ENCODE results near the gene HNRNPA3. TPM values are rescaled to one million over a fixed set of nuclear protein-coding genes. Genes with fewer than 3 reads are reported as not detected.

HNRNPA3 gene
- total and polyA plus RNA-seq, 2 experiments from 2014 or later: 151 to 290 TPM

- no peak overlapping the region for H3K4me3 ChIP-seq
- H3K9me2 ChIP-seq (ENCODE audit: insufficient read depth): no peaks in the 10 kb centered on the region
- peaks cover 27% of the 10 kb centered on the region for H3K4me1 ChIP-seq (ENCODE audit: insufficient read depth)
- Mint-ChIP-seq H3K27me3 (ENCODE audit: insufficient read depth, low read depth, poor library complexity) (peaks cover 7% of the 10 kb centered on the region), H3K27ac (no peak overlapping the region), H3K9me3 (no peaks in the 10 kb centered on the region), H3K36me3 (ENCODE audit: low read depth) (no peaks in the 10 kb centered on the region), H3K4me3 (no peak overlapping the region), H3K4me1 (peaks cover 39% of the 10 kb centered on the region)
- TF ChIP-seq STAT1 (IDR thresholded peaks at IDR 0.05; ENCODE audit: unreplicated experiment) (no peak), ZNF462 (CRISPR knock-in tag; IDR thresholded peaks at IDR 0.05) (no peak), CREB1 (CRISPR knock-in tag; IDR thresholded peaks at IDR 0.05; ENCODE audit: low read depth) (no peak), NANOG (IDR thresholded peaks at IDR 0.05; ENCODE audit: borderline replicate concordance) (no peak), ZNF331 (CRISPR knock-in tag; IDR thresholded peaks at IDR 0.05; ENCODE audit: low read depth) (no peak), ETS1 (IDR thresholded peaks at IDR 0.05) (no peak), EZH2 (IDR thresholded peaks at IDR 0.05; ENCODE audit: low read depth, unreplicated experiment) (no peak), JUNB (IDR thresholded peaks at IDR 0.05; ENCODE audit: unreplicated experiment) (no peak), ZNF114 (CRISPR knock-in tag; IDR thresholded peaks at IDR 0.05) (no peak), CTCF (conservative IDR thresholded peaks at IDR 0.05; ENCODE audit: low read depth in 2 of 2) (no peak)
- no peaks in the 10 kb centered on the region for H3K36me3 ChIP-seq (ENCODE audit: insufficient read depth)
- H3K27me3 ChIP-seq (ENCODE audit: insufficient read depth): no peaks in the 10 kb centered on the region
- no peaks in the 10 kb centered on the region for H3F3A ChIP-seq (replicated peaks; ENCODE audit: low read depth)
- no peak overlapping the region for H3K27ac ChIP-seq (ENCODE audit: low read depth)
- no peak overlapping the region for H3K4me2 ChIP-seq
- no peak for ATAC-seq
- H3K79me2 ChIP-seq (replicated peaks; ENCODE audit: insufficient read depth): peaks cover under 1% of the 10 kb centered on the region
- DNase-seq (ENCODE audit: low spot score): no peak
- H2AFZ ChIP-seq: no peak overlapping the region
- no peaks in the 10 kb centered on the region for H4K20me1 ChIP-seq (replicated peaks; ENCODE audit: insufficient read depth)
Measured at GRCh38 chr2:177268187-177268871, 55.7 kb downstream of the HNRNPA3 start.
